A673 (cell line): ENCODE results near the gene ZG16.

ENCODE experiments used
- CTCF ChIP-seq: fragments of 300-800, 200-600 bp; sonication (generic); conservative IDR thresholded peaks from 2 replicates; pipeline ENCODE4 v1.5.1; 2017; ENCODE audit warnings: low read depth, mild to moderate bottlenecking, antibody characterized with exemption, low read length, moderate library complexity, mixed read lengths
- EZH2 ChIP-seq: fragments of 200-600 bp; sonication (generic); IDR thresholded peaks from 2 replicates; pipeline ENCODE4 v1.6.1; 2017; ENCODE audit warnings: borderline replicate concordance, low read depth, mild to moderate bottlenecking, mixed read lengths, antibody characterized with exemption, low read length; ENCODE audit not compliant: poor library complexity, severe bottlenecking

- TF ChIP-seq EZH2: no peak
- TF ChIP-seq CTCF: no peak
These were observed 40.3 kb upstream of the ZG16 start for GRCh38 chr16:29737713-29738112.
